Tibial artery (tissue), 4 donors: ENCODE data around the gene JMJD7.

Experiments
- DNase-seq, 2 donors: peaks; one replicate each; pipeline ENCODE4 v3.0.0-alpha.2; 2019
- H3K27ac ChIP-seq, 2 donors: fragments of 200-600 bp; sonication (generic) in 1 of 2; 1 replicate in 1 of 2; 2 replicates in 1 of 2; pipeline ENCODE4 v1.5.1; 2018 to 2019; ENCODE audit warnings: mild to moderate bottlenecking in 1 of 2
- H3K27me3 ChIP-seq, 2 donors: fragments of 200-600 bp; sonication (generic) in 1 of 2; one replicate each; pipeline versions ENCODE4 v1.5.1 to v1.6.0; 2016 to 2019
- H3K36me3 ChIP-seq, 3 donors: fragments of 200-600 bp; sonication (generic) in 2 of 3; one replicate each; pipeline ENCODE4 v1.5.1; 2016 to 2019; ENCODE audit warnings: mild to moderate bottlenecking in 2 of 3
- H3K4me1 ChIP-seq, 4 donors: fragments of 200-600 bp; sonication (generic) in 2 of 4; 1 replicate in 3 of 4; 2 replicates in 1 of 4; pipeline ENCODE4 v1.5.1; 2016 to 2019
- H3K4me3 ChIP-seq, 2 donors: fragments of 200-600 bp; sonication (generic) in 1 of 2; 1 replicate in 1 of 2; 2 replicates in 1 of 2; pipeline ENCODE4 v1.5.1; 2018 to 2019; ENCODE audit warnings: mild to moderate bottlenecking in 2 of 2
- H3K9me3 ChIP-seq, 3 donors: fragments of 200-600 bp; sonication (generic) in 1 of 3; one replicate each; pipeline ENCODE4 v1.5.1; 2016 to 2019
- CTCF ChIP-seq, 2 experiments: fragments of 200-600 bp in 1 of 2; fragments of 450-650 bp in 1 of 2; IDR thresholded peaks; one replicate each; pipeline ENCODE4 v1.5.1; 2017 to 2019; ENCODE audit warnings: antibody characterized with exemption in 2 of 2, mild to moderate bottlenecking in 1 of 2, moderate library complexity in 1 of 2
- intact Hi-C: fragments of 100-400 bp; cut with DNase I; formaldehyde crosslinking; loops from one replicate; pipeline ENCODE4 v1.15.0; 2023; ENCODE audit warnings: low total_unique reads

Gene JMJD7

DNA sequence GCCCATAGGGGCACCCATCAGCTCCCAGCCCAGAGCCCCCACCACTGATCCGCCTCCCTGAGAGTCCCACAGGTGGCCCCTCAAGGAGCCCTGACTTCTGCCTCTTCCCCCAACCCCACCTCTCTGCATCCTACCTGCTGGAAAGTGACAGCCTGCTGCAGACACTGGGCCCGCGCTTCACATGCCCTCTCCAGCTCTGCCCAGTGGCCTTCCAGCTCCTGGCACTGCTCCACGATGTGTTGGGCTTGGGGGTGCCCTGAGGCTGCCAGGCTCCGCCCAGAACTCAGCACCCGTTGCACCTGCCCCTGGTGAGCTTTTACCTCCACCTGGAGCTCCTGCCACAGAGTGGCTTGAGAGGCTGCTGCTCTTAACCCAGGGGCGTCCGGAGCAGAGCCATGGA is 45.8 kb downstream of the JMJD7 start:
- Histone ChIP-seq H3K36me3 (no peaks in the 10 kb centered on the region), H3K4me3 (no peak overlapping the region), H3K9me3 (no peaks in the 10 kb centered on the region), H3K27me3 (no peaks in the 10 kb centered on the region), H3K27ac (no peak overlapping the region), H3K4me1 (peaks cover 0 to 8% (median 0%) of the 10 kb centered on the region in 4 donors)
- DNase-seq, result no peak
- intact Hi-C loops, result no loop called here
- no peak for TF ChIP-seq CTCF (IDR thresholded peaks at IDR 0.05)

DNA sequence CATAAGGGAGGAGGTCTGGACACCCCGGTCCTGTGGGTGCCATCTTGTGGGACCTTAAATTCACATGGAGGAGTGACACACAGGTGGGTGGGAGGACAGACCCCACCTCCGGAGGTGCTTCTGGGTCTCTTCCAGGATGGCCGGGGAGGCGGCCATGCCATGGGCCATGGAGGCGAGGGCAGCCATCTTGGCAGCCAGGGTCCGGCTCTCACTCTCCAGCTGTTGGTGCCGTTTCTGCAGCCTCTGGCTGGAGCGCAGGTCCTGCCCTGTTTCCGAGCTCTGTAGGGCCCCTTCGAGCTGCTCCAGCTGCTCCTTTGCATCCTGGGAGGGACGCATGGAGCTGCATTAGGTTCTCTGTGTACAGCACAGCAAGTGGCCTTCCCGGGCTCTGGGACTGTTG is 46.8 kb downstream of the JMJD7 start:
- intact Hi-C loops, result no loop called here
- Histone ChIP-seq H3K27ac (no peak overlapping the region), H3K4me3 (no peak overlapping the region), H3K9me3 (no peaks in the 10 kb centered on the region), H3K4me1 (peaks cover 0 to 8% (median 0%) of the 10 kb centered on the region in 4 donors), H3K36me3 (no peaks in the 10 kb centered on the region), H3K27me3 (peaks cover 0 to 5% of the 10 kb centered on the region in 2 donors)
- DNase-seq, result no peak
- TF ChIP-seq CTCF (IDR thresholded peaks at IDR 0.05), result no peak

DNA sequence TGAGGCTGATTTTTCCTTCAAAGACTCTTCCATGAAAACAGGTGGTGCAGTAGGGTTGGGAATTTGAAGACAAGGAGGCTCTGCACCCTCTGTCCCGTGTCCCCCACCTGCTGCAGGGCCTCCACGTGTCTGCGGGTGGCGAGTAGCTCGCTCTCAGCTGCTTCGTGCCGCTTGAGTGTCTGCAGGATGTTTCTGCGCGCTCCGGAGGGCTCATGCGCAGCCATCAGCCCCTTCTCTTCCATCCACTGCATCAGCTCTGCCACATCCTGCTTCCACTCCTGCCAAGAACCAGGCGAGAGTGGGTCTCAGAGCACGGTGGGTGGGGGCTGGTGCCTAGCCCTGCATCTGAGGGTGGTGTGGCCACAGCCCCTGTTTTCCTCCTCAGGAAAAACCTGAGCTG is 48.1 kb downstream of the JMJD7 start:
- intact Hi-C loops, result no loop called here
- TF ChIP-seq CTCF (IDR thresholded peaks at IDR 0.05), result no peak
- no peaks in the 10 kb centered on the region for H3K9me3 ChIP-seq
- peaks cover 0 to 13% of the 10 kb centered on the region in 2 donors for H3K27me3 ChIP-seq
- no peaks in the 10 kb centered on the region for H3K36me3 ChIP-seq
- DNase-seq, result no peak
- peaks cover 0 to 8% (median 0%) of the 10 kb centered on the region in 4 donors for H3K4me1 ChIP-seq
- H3K27ac ChIP-seq, result no peak overlapping the region
- no peak overlapping the region for H3K4me3 ChIP-seq

- H3K4me3 ChIP-seq, result no peak overlapping the region
- H3K4me1 ChIP-seq, result peaks cover 0 to 12% (median 4%) of the 10 kb centered on the region in 4 donors
- no peaks in the 10 kb centered on the region for H3K9me3 ChIP-seq
- H3K27me3 ChIP-seq, result peaks cover 0 to 14% of the 10 kb centered on the region in 2 donors
- no peak overlapping the region for H3K27ac ChIP-seq
- intact Hi-C loops, result no loop called here
- H3K36me3 ChIP-seq, result no peaks in the 10 kb centered on the region
- DNase-seq, result no peak
- TF ChIP-seq CTCF (IDR thresholded peaks at IDR 0.05), result no peak
Measured at GRCh38 chr15:41876689-41877088, 48.8 kb downstream of the JMJD7 start.

GRCh38 chr15:41877631-41878354 is 49.9 kb downstream of the JMJD7 start:
- TF ChIP-seq CTCF (IDR thresholded peaks at IDR 0.05), result no peak
- intact Hi-C loops, result no loop called here
- no peak overlapping the region for H3K4me3 ChIP-seq
- H3K27me3 ChIP-seq, result peaks cover 0 to 23% of the 10 kb centered on the region in 2 donors
- no peak overlapping the region for H3K27ac ChIP-seq
- no peaks in the 10 kb centered on the region for H3K36me3 ChIP-seq
- no peak for DNase-seq
- H3K9me3 ChIP-seq, result no peaks in the 10 kb centered on the region
- peaks cover 0 to 23% (median 12%) of the 10 kb centered on the region in 4 donors for H3K4me1 ChIP-seq
